ENCODE data around the gene GALK1.

DNA sequence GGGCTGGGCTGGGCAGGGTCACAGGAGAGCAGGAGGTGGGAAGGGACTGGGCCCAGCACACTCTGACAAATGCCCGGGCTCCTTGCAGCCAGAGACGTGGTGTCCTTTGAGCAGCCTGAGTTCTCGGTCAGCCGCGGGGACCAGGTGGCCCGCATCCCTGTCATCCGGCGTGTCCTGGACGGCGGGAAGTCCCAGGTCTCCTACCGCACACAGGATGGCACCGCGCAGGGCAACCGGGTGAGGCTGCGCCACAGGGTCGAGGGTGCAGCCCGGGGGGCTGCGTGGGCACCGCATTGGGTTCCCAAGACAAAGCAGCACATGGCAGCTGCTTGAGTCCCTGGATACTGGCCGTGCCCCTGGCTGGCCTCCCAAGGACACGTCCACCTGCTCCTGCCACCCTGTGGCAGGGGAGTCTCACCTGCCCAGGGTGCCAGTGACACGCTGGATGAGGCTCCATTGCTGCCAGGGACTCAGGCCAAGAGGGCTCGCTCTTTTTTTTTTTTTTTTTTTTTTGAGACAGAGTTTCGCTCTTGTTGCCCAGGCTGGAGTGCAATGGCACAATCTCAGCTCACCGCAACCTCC, 21.3 kb downstream of the GALK1 start:
- TF ChIP-seq, protein P1, sequence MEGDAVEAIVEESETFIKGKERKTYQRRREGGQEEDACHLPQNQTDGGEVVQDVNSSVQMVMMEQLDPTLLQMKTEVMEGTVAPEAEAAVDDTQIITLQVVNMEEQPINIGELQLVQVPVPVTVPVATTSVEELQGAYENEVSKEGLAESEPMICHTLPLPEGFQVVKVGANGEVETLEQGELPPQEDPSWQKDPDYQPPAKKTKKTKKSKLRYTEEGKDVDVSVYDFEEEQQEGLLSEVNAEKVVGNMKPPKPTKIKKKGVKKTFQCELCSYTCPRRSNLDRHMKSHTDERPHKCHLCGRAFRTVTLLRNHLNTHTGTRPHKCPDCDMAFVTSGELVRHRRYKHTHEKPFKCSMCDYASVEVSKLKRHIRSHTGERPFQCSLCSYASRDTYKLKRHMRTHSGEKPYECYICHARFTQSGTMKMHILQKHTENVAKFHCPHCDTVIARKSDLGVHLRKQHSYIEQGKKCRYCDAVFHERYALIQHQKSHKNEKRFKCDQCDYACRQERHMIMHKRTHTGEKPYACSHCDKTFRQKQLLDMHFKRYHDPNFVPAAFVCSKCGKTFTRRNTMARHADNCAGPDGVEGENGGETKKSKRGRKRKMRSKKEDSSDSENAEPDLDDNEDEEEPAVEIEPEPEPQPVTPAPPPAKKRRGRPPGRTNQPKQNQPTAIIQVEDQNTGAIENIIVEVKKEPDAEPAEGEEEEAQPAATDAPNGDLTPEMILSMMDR (IDR thresholded peaks at IDR 0.05), result no peak
- no peak for TF ChIP-seq POLR2A (IDR thresholded peaks at IDR 0.05)
